Ishikawa (cell line): ENCODE data around the gene LIMK1.

ENCODE experiments used
- CEBPB ChIP-seq: IDR thresholded peaks from 2 replicates; pipeline ENCODE4 v1.6.1; 2012
- CREB1 ChIP-seq: IDR thresholded peaks from 2 replicates; pipeline ENCODE4 v1.6.1; 2012; ENCODE audit warnings: low read depth
- EGR1 ChIP-seq: IDR thresholded peaks from 2 replicates; pipeline ENCODE4 v1.6.1; 2012
- EP300 ChIP-seq: IDR thresholded peaks from 2 replicates; pipeline ENCODE4 v1.6.1; 2012; ENCODE audit warnings: borderline replicate concordance
- FOXM1 ChIP-seq: IDR thresholded peaks from 2 replicates; pipeline ENCODE4 v1.6.1; 2012; ENCODE audit warnings: low read depth, borderline replicate concordance
- RAD21 ChIP-seq: IDR thresholded peaks from 2 replicates; pipeline ENCODE4 v1.6.1; 2012; ENCODE audit warnings: low read depth
- TAF1 ChIP-seq: IDR thresholded peaks from 2 replicates; pipeline ENCODE4 v1.6.1; 2012; ENCODE audit warnings: low read depth, mild to moderate bottlenecking
- TCF12 ChIP-seq: IDR thresholded peaks from 2 replicates; pipeline ENCODE4 v1.6.1; 2012; ENCODE audit warnings: low read depth
- TEAD4 ChIP-seq: IDR thresholded peaks from 2 replicates; pipeline ENCODE4 v1.6.1; 2012
- YY1 ChIP-seq: IDR thresholded peaks from 2 replicates; pipeline ENCODE4 v1.6.1; 2012; ENCODE audit warnings: low read depth
- ZBTB7A ChIP-seq: IDR thresholded peaks from 2 replicates; pipeline ENCODE4 v1.6.1; 2012; ENCODE audit warnings: low read depth
- TF ChIP-seq, protein P1 (sequence below): IDR thresholded peaks from 2 replicates; pipeline ENCODE4 v1.6.1; 2012; ENCODE audit warnings: low read depth, mild to moderate bottlenecking
- TF ChIP-seq, protein P2 (sequence below): IDR thresholded peaks from 2 replicates; pipeline ENCODE4 v1.6.1; 2012
- TF ChIP-seq, protein P3 (sequence below): IDR thresholded peaks from 2 replicates; pipeline ENCODE4 v1.6.1; 2012

DNA sequence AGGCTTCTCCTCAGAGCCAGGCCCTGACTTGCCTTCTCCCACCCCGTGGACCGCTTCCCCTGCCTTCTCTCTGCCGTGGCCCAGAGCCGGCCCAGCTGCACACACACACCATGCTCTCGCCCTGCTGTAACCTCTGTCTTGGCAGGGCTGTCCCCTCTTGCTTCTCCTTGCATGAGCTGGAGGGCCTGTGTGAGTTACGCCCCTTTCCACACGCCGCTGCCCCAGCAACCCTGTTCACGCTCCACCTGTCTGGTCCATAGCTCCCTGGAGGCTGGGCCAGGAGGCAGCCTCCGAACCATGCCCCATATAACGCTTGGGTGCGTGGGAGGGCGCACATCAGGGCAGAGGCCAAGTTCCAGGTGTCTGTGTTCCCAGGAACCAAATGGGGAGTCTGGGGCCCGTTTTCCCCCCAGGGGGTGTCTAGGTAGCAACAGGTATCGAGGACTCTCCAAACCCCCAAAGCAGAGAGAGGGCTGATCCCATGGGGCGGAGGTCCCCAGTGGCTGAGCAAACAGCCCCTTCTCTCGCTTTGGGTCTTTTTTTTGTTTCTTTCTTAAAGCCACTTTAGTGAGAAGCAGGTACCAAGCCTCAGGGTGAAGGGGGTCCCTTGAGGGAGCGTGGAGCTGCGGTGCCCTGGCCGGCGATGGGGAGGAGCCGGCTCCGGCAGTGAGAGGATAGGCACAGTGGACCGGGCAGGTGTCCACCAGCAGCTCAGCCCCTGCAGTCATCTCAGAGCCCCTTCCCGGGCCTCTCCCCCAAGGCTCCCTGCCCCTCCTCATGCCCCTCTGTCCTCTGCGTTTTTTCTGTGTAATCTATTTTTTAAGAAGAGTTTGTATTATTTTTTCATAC lies 38.0 kb downstream of the LIMK1 start:
- TF ChIP-seq, protein P1, sequence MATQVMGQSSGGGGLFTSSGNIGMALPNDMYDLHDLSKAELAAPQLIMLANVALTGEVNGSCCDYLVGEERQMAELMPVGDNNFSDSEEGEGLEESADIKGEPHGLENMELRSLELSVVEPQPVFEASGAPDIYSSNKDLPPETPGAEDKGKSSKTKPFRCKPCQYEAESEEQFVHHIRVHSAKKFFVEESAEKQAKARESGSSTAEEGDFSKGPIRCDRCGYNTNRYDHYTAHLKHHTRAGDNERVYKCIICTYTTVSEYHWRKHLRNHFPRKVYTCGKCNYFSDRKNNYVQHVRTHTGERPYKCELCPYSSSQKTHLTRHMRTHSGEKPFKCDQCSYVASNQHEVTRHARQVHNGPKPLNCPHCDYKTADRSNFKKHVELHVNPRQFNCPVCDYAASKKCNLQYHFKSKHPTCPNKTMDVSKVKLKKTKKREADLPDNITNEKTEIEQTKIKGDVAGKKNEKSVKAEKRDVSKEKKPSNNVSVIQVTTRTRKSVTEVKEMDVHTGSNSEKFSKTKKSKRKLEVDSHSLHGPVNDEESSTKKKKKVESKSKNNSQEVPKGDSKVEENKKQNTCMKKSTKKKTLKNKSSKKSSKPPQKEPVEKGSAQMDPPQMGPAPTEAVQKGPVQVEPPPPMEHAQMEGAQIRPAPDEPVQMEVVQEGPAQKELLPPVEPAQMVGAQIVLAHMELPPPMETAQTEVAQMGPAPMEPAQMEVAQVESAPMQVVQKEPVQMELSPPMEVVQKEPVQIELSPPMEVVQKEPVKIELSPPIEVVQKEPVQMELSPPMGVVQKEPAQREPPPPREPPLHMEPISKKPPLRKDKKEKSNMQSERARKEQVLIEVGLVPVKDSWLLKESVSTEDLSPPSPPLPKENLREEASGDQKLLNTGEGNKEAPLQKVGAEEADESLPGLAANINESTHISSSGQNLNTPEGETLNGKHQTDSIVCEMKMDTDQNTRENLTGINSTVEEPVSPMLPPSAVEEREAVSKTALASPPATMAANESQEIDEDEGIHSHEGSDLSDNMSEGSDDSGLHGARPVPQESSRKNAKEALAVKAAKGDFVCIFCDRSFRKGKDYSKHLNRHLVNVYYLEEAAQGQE, result no peak
- no peak for TF ChIP-seq EP300
- no peak for TF ChIP-seq FOXM1
- TF ChIP-seq, protein P2, sequence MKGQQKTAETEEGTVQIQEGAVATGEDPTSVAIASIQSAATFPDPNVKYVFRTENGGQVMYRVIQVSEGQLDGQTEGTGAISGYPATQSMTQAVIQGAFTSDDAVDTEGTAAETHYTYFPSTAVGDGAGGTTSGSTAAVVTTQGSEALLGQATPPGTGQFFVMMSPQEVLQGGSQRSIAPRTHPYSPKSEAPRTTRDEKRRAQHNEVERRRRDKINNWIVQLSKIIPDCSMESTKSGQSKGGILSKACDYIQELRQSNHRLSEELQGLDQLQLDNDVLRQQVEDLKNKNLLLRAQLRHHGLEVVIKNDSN, result no peak
- TF ChIP-seq TAF1, result no peak
- TF ChIP-seq EGR1, result no peak
- TF ChIP-seq TCF12, result no peak
- TF ChIP-seq, protein P3, sequence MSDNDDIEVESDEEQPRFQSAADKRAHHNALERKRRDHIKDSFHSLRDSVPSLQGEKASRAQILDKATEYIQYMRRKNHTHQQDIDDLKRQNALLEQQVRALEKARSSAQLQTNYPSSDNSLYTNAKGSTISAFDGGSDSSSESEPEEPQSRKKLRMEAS, result no peak
- TF ChIP-seq CREB1, result no peak
- TF ChIP-seq RAD21, result no peak
- TF ChIP-seq YY1, result no peak
- TF ChIP-seq ZBTB7A, result no peak
- TF ChIP-seq CEBPB, result no peak
- no peak for TF ChIP-seq TEAD4
